GM12878 (cell line): Measurements from ENCODE around the gene CDC42EP1. TPM values are rescaled to one million over a fixed set of nuclear protein-coding genes. Genes with fewer than 3 reads are reported as not detected.

Experiments
- ATAC-seq: fragments of 200-7000 bp; cut with Tn5 transposase; 3 replicates; pipeline ENCODE4 v1.9.1; 2020; ENCODE audit warnings: mild to moderate bottlenecking, moderate library complexity
- BruUV-seq: library from RNA; stranded (reverse); fragments of 400-500 nt; replicated peaks from 2 replicates; lab custom pipeline; 2021; lab: Mats Ljungman, UMichigan
- CTCF ChIA-PET: fragments of 300-600 bp; sonication (Branson Sonifier 250); formaldehyde crosslinking; extraction: SDS; loops from one replicate; lab custom pipeline; 2021; ENCODE audit warnings: inconsistent platforms; lab: Yijun Ruan, JAX
- POLR2A ChIA-PET: fragments of 350-600 bp; formaldehyde crosslinking; extraction: SDS; loops from one replicate; lab custom pipeline; 2021; ENCODE audit warnings: inconsistent platforms; lab: Charles Lee
- RAD21 ChIA-PET: fragments of 300-600 bp; sonication (Branson Sonifier 250); formaldehyde crosslinking; loops from one replicate; lab custom pipeline; 2023; ENCODE audit warnings: antibody characterized with exemption; ENCODE audit not compliant: unreplicated experiment; lab: Charles Lee
- SMC1A ChIA-PET: fragments of 300-600 bp; sonication (Branson Sonifier 250); formaldehyde crosslinking; loops from one replicate; lab custom pipeline; 2023; ENCODE audit not compliant: unreplicated experiment, uncharacterized antibody; lab: Charles Lee
- DNase-seq: peaks from one replicate; pipeline ENCODE4 v3.0.0-alpha.2; 2011; ENCODE audit warnings: low read depth, low spot score
- FAIRE-seq: peaks from 3 replicates; lab custom pipeline; 2011; peaks lifted over from hg19 to GRCh38; lab: Jason Lieb, UNC
- H2AFZ ChIP-seq: 2 replicates; pipeline ENCODE4 v1.6.0; 2011; ENCODE audit warnings: low read depth, low read length, control low read depth; ENCODE audit not compliant: control insufficient read depth
- H3K27ac ChIP-seq: 2 replicates; pipeline ENCODE4 v1.5.1; 2011; ENCODE audit warnings: control low read depth; ENCODE audit not compliant: control insufficient read depth, insufficient read depth
- H3K27me3 ChIP-seq, 2 experiments: replicated peaks in 1 of 2; 2 replicates each; pipeline versions ENCODE4 v1.6.0 to v1.6.1; 2011; ENCODE audit warnings: low read length in 1 of 2; ENCODE audit not compliant: control insufficient read depth in 2 of 2, insufficient read depth in 2 of 2
- H3K36me3 ChIP-seq, 2 experiments: 2 replicates each; pipeline ENCODE4 v1.5.1; 2011; ENCODE audit warnings: low read length in 1 of 2; ENCODE audit not compliant: control insufficient read depth in 2 of 2, insufficient read depth in 2 of 2
- H3K4me1 ChIP-seq: 2 replicates; pipeline ENCODE4 v1.6.1; 2011; ENCODE audit warnings: mild to moderate bottlenecking, low read length, moderate library complexity, mixed read lengths; ENCODE audit not compliant: control insufficient read depth, insufficient read depth
- H3K4me2 ChIP-seq: 2 replicates; pipeline ENCODE4 v1.6.0; 2011; ENCODE audit warnings: control low read depth; ENCODE audit not compliant: control insufficient read depth, insufficient read depth
- H3K4me3 ChIP-seq: fragments of 200-600 bp; sonication (generic); 2 replicates; pipeline ENCODE4 v1.5.1; 2016
- H3K79me2 ChIP-seq: 2 replicates; pipeline ENCODE4 v1.6.0; 2011; ENCODE audit warnings: low read length; ENCODE audit not compliant: control insufficient read depth, insufficient read depth
- H3K9ac ChIP-seq: 2 replicates; pipeline ENCODE4 v1.8.0; 2011; ENCODE audit warnings: low read length, control low read depth, mixed read lengths; ENCODE audit not compliant: control insufficient read depth, insufficient read depth
- H3K9me3 ChIP-seq: replicated peaks from 3 replicates; pipeline ENCODE4 v1.5.1; 2011; ENCODE audit warnings: mild to moderate bottlenecking, low read length; ENCODE audit not compliant: control insufficient read depth, insufficient read depth
- H4K20me1 ChIP-seq: 2 replicates; pipeline ENCODE4 v1.6.0; 2011; ENCODE audit not compliant: control insufficient read depth, insufficient read depth
- ATF2 ChIP-seq: IDR thresholded peaks from 2 replicates; pipeline ENCODE4 v1.6.1; 2012; ENCODE audit warnings: low read length, inconsistent platforms
- CREM ChIP-seq: IDR thresholded peaks from 2 replicates; pipeline ENCODE4 v1.6.1; 2014; ENCODE audit warnings: antibody characterized with exemption, low read depth
- CUX1 ChIP-seq: IDR thresholded peaks from 2 replicates; pipeline ENCODE4 v1.6.1; 2012; ENCODE audit warnings: improper control_type of control experiment, low read depth, low read length; ENCODE audit not compliant: insufficient replicate concordance
- FOS ChIP-seq: IDR thresholded peaks from 3 replicates; pipeline ENCODE4 v1.6.1; 2011; ENCODE audit warnings: borderline replicate concordance; ENCODE audit not compliant: insufficient read length; ENCODE audit errors: extremely low read depth
- IRF4 ChIP-seq: IDR thresholded peaks from 2 replicates; pipeline ENCODE4 v1.6.1; 2011; ENCODE audit warnings: low read depth, low read length
- KAT2A ChIP-seq: conservative IDR thresholded peaks from 2 replicates; pipeline ENCODE4 v1.6.1; 2011; ENCODE audit warnings: low read depth, low read length; ENCODE audit not compliant: control insufficient read depth
- LARP7 ChIP-seq: fragments of 450-650 bp; IDR thresholded peaks from 2 replicates; pipeline ENCODE4 v1.6.1; 2017; ENCODE audit warnings: mild to moderate bottlenecking
- PBX3 ChIP-seq: IDR thresholded peaks from 2 replicates; pipeline ENCODE4 v1.6.1; 2011; ENCODE audit warnings: mild to moderate bottlenecking, low read depth, low read length, moderate library complexity; ENCODE audit not compliant: insufficient replicate concordance
- RB1 ChIP-seq: fragments of 450-650 bp; formaldehyde crosslinking; IDR thresholded peaks from 2 replicates; pipeline ENCODE4 v1.6.1; 2017; ENCODE audit warnings: mild to moderate bottlenecking, borderline replicate concordance
- SUZ12 ChIP-seq: fragments of 200-600 bp; sonication (generic); IDR thresholded peaks from one replicate; pipeline ENCODE4 v1.6.1; 2018; ENCODE audit warnings: antibody characterized with exemption, mild to moderate bottlenecking; ENCODE audit not compliant: unreplicated experiment
- ZNF592 ChIP-seq: fragments of 450-650 bp; IDR thresholded peaks from 2 replicates; pipeline ENCODE4 v1.6.1; 2017; ENCODE audit warnings: mild to moderate bottlenecking, moderate library complexity
- in situ Hi-C: fragments of 300-500 bp; cut with MboI; formaldehyde crosslinking; loops from 9 replicates; pipeline ENCODE4 v1.14.3; 2018; ENCODE audit warnings: mixed read lengths
- intact Hi-C: fragments of 100-400 bp; cut with micrococcal nuclease; formaldehyde crosslinking; loops from one replicate; pipeline ENCODE4 v1.14.2; 2022; ENCODE audit not compliant: unreplicated experiment
- polyA plus RNA-seq, 11 experiments: library from polyadenylated mRNA; depleted of rRNA in 4 of 11; unstranded in 6 of 11; stranded (reverse) in 5 of 11; fragments of >200 nt; fragmentation: Nextera tagmentation in 4 of 11; fragmentation: Illumina TruSeq in 1 of 11; extraction: Ambion mirVana in 4 of 11; extraction: Trizol in 1 of 11; gene quantifications; 1 replicate in 1 of 11; 2 replicates in 10 of 11; pipeline versions ENCODE4 v1.2.1 to v1.2.3, GENCODE V29; 2011 to 2016; ENCODE audit warnings: inconsistent platforms in 2 of 11, missing spikeins in 2 of 11, low read depth in 1 of 11
- total RNA-seq, 4 experiments: library from RNA; depleted of rRNA in 3 of 4; stranded (reverse); fragments of >200 nt in 3 of 4; fragmentation: Illumina TruSeq in 1 of 4; extraction: Trizol in 1 of 4; gene quantifications; 2 replicates each; pipeline versions ENCODE4 v1.2.1 to v1.2.3, GENCODE V29; 2013 to 2021

Gene CDC42EP1
- total and polyA plus RNA-seq, 10 of the 15 experiments (the other 5 are each of a cell fraction or from before 2014, with no cell fraction given): 0.04 to 0.33 (median 0.09) TPM; not detected in 7

GRCh38 chr22:37555029-37555428 is 5.3 kb upstream of the CDC42EP1 start:
- H3K9me3 ChIP-seq: no peaks in the 10 kb centered on the region
- DNase-seq (no peak), ATAC-seq (no peak), FAIRE-seq (no peak)
- no peaks in the 10 kb centered on the region for H3K4me1 ChIP-seq
- ChIA-PET CTCF (interaction anchor here (0.6 to 1.1 kb wide), 4 partner anchors 9 to 52 kb away, joined by 3 to 6 read pairs (median 4); no protein-coding TSS in a partner anchor), SMC1A (interaction anchor here (0.8 to 0.9 kb wide), 2 partner anchors 11 to 38 kb away, joined by 3 to 4 read pairs; no protein-coding TSS in a partner anchor), POLR2A (interaction anchor here (0.6 kb wide), 1 partner anchor 11 kb away, joined by 3 read pairs; no protein-coding TSS in a partner anchor), RAD21 (no interaction called here)
- H3K36me3 ChIP-seq: no peaks in the 10 kb centered on the region
- H3K9ac ChIP-seq: no peak overlapping the region
- no TSS peak for BruUV-seq
- peaks cover 5 to 7% of the 10 kb centered on the region in 2 experiments; a peak in 3 of 4 replicates for H3K27me3 ChIP-seq
- no peaks in the 10 kb centered on the region for H3K79me2 ChIP-seq
- H3K4me2 ChIP-seq: no peak overlapping the region
- no peak overlapping the region for H3K4me3 ChIP-seq
- no peaks in the 10 kb centered on the region; the same call in 1 of the 2 replicates for H4K20me1 ChIP-seq
- in situ Hi-C loops: no loop called here
- no peak overlapping the region for H2AFZ ChIP-seq
- intact Hi-C loops: no loop called here
- H3K27ac ChIP-seq: no peak overlapping the region
- TF ChIP-seq ZNF592: no peak
- TF ChIP-seq KAT2A: no peak
- no peak for TF ChIP-seq FOS
- TF ChIP-seq ATF2: no peak
- no peak for TF ChIP-seq LARP7
- TF ChIP-seq PBX3: no peak
- TF ChIP-seq CREM: no peak
- no peak for TF ChIP-seq IRF4
- TF ChIP-seq CUX1: no peak
- no peak for TF ChIP-seq SUZ12
- TF ChIP-seq RB1: no peak
